H1 (cell line): ENCODE data around the gene ME3. TPM values are rescaled to one million over a fixed set of nuclear protein-coding genes. Genes with fewer than 3 reads are reported as not detected.

Experiments used
- CTCF ChIA-PET: fragments of 300-600 bp; sonication (Branson Sonifier 250); formaldehyde crosslinking; loops from one replicate; lab custom pipeline; 2021; ENCODE audit not compliant: partially characterized antibody; lab: Charles Lee
- POLR2A ChIA-PET: fragments of 300-600 bp; sonication (Branson Sonifier 250); formaldehyde crosslinking; loops from one replicate; lab custom pipeline; 2021; ENCODE audit warnings: inconsistent platforms; ENCODE audit not compliant: partially characterized antibody; lab: Charles Lee
- DNase-seq, 2 experiments: peaks; one replicate each; pipeline versions ENCODE4 v3.0.0 to v3.0.0-alpha.2; 2010 to 2022; ENCODE audit warnings: low spot score in 2 of 2, low read depth in 1 of 2, mixed read lengths in 1 of 2
- FAIRE-seq: peaks from 2 replicates; lab custom pipeline; 2011; peaks lifted over from hg19 to GRCh38; lab: Jason Lieb, UNC
- H2AFZ ChIP-seq: 2 replicates; pipeline ENCODE4 v1.8.1; 2012; ENCODE audit warnings: low read length, inconsistent platforms
- H2AK5ac ChIP-seq: 2 replicates; pipeline ENCODE4 v1.6.1; 2013; ENCODE audit warnings: low read depth, low read length
- H2BK120ac ChIP-seq: replicated peaks from 2 replicates; pipeline ENCODE3; 2013; ENCODE audit warnings: low read depth, low read length, inconsistent platforms
- H2BK12ac ChIP-seq: 2 replicates; pipeline ENCODE4 v1.6.1; 2013; ENCODE audit warnings: low read depth, low read length
- H2BK15ac ChIP-seq: 2 replicates; pipeline ENCODE4 v1.6.1; 2013; ENCODE audit warnings: low read length
- H2BK20ac ChIP-seq: 2 replicates; pipeline ENCODE4 v1.6.1; 2013; ENCODE audit warnings: low read length
- H2BK5ac ChIP-seq: 2 replicates; pipeline ENCODE4 v1.6.1; 2013; ENCODE audit warnings: low read depth, low read length
- H3K14ac ChIP-seq: 2 replicates; pipeline ENCODE4 v1.6.1; 2013; ENCODE audit warnings: inconsistent platforms; ENCODE audit not compliant: insufficient read length
- H3K18ac ChIP-seq: 2 replicates; pipeline ENCODE4 v1.6.1; 2013; ENCODE audit warnings: low read length; ENCODE audit errors: extremely low read depth
- H3K23ac ChIP-seq: 2 replicates; pipeline ENCODE4 v1.6.1; 2013; ENCODE audit warnings: inconsistent platforms; ENCODE audit not compliant: insufficient read length
- H3K23me2 ChIP-seq: 2 replicates; pipeline ENCODE4 v1.6.1; 2013; ENCODE audit warnings: low read depth, low read length
- H3K27ac ChIP-seq: 2 replicates; pipeline ENCODE4 v1.6.1; 2011; ENCODE audit warnings: low read depth, low read length, inconsistent platforms
- H3K27me3 ChIP-seq, 4 experiments: replicated peaks in 1 of 4; 1 replicate in 1 of 4; 2 replicates in 3 of 4; pipeline versions ENCODE4 v1.6.1 to v1.8.1; 2011 to 2013; ENCODE audit warnings: low read length in 3 of 4, mild to moderate bottlenecking in 3 of 4, inconsistent platforms in 2 of 4, mixed read lengths in 2 of 4, moderate library complexity in 1 of 4; ENCODE audit not compliant: control insufficient read depth in 3 of 4, insufficient read depth in 3 of 4; ENCODE audit errors: extremely low read depth in 1 of 4
- H3K36me3 ChIP-seq, 4 experiments: 2 replicates each; pipeline versions ENCODE4 v1.6.1 to v1.8.1; 2011 to 2013; ENCODE audit warnings: mild to moderate bottlenecking in 4 of 4, low read length in 3 of 4, moderate library complexity in 2 of 4, control low read depth in 1 of 4, inconsistent platforms in 1 of 4; ENCODE audit not compliant: insufficient read depth in 4 of 4, control insufficient read depth in 2 of 4
- H3K4ac ChIP-seq: replicated peaks from 2 replicates; pipeline ENCODE3; 2013; ENCODE audit warnings: low read length, low read depth, mixed read lengths, inconsistent platforms; ENCODE audit not compliant: insufficient read length
- H3K4me1 ChIP-seq, 4 experiments: replicated peaks in 1 of 4; 1 replicate in 1 of 4; 2 replicates in 3 of 4; pipeline versions ENCODE4 v1.6.1 to v1.8.1; 2011 to 2013; ENCODE audit warnings: low read length in 3 of 4, inconsistent platforms in 2 of 4, mixed read lengths in 1 of 4; ENCODE audit not compliant: insufficient read depth in 4 of 4, control insufficient read depth in 3 of 4
- H3K4me2 ChIP-seq, 2 experiments: 2 replicates each; pipeline versions ENCODE4 v1.6.1 to v1.8.1; 2011 to 2013; ENCODE audit warnings: low read depth in 2 of 2, low read length in 2 of 2, control low read depth in 1 of 2, inconsistent platforms in 1 of 2, mild to moderate bottlenecking in 1 of 2; ENCODE audit not compliant: insufficient read depth in 1 of 2
- H3K4me3 ChIP-seq, 4 experiments: fragments of 200-600, 300-600 bp in 1 of 4; sonication (generic), shearing (Covaris generic), sonication (Bioruptor Twin) in 1 of 4; 2 replicates each; pipeline versions ENCODE4 v1.5.1 to v1.8.1; 2011 to 2016; ENCODE audit warnings: low read length in 4 of 4, low read depth in 3 of 4, control low read depth in 2 of 4, inconsistent platforms in 2 of 4, mild to moderate bottlenecking in 2 of 4, mixed read lengths in 1 of 4, moderate library complexity in 1 of 4; ENCODE audit not compliant: insufficient read depth in 2 of 4; ENCODE audit errors: extremely low read depth in 1 of 4
- H3K56ac ChIP-seq: replicated peaks from 2 replicates; pipeline ENCODE3; 2013; ENCODE audit warnings: low read depth, mild to moderate bottlenecking, mixed read lengths, low read length, inconsistent platforms; ENCODE audit not compliant: insufficient read length
- H3K79me1 ChIP-seq: 2 replicates; pipeline ENCODE4 v1.6.1; 2013; ENCODE audit warnings: low read depth, low read length, control low read depth
- H3K79me2 ChIP-seq, 2 experiments: 2 replicates each; pipeline versions ENCODE4 v1.6.1 to v1.8.1; 2012 to 2013; ENCODE audit warnings: low read length in 2 of 2, mild to moderate bottlenecking in 2 of 2, inconsistent platforms in 1 of 2; ENCODE audit not compliant: insufficient read depth in 2 of 2, control insufficient read depth in 1 of 2
- H3K9ac ChIP-seq, 4 experiments: replicated peaks in 1 of 4; 1 replicate in 1 of 4; 2 replicates in 3 of 4; pipeline versions ENCODE4 v1.6.1 to v1.8.1; 2011 to 2013; ENCODE audit warnings: low read depth in 3 of 4, low read length in 3 of 4, control low read depth in 2 of 4, mild to moderate bottlenecking in 2 of 4, moderate library complexity in 2 of 4, inconsistent platforms in 1 of 4; ENCODE audit errors: extremely low read depth in 1 of 4
- H3K9me3 ChIP-seq, 2 experiments: 2 replicates each; pipeline versions ENCODE4 v1.6.1 to v1.8.1; 2012 to 2013; ENCODE audit warnings: mild to moderate bottlenecking in 2 of 2, moderate library complexity in 2 of 2, control low read depth in 1 of 2, inconsistent platforms in 1 of 2, low read depth in 1 of 2, low read length in 1 of 2, mixed read lengths in 1 of 2; ENCODE audit not compliant: insufficient read depth in 2 of 2
- H4K20me1 ChIP-seq, 2 experiments: replicated peaks in 1 of 2; 2 replicates each; pipeline versions ENCODE3 to v1.8.1; 2011 to 2013; ENCODE audit warnings: inconsistent platforms in 2 of 2, low read length in 2 of 2, mild to moderate bottlenecking in 1 of 2; ENCODE audit not compliant: insufficient read depth in 2 of 2, control insufficient read depth in 1 of 2
- H4K5ac ChIP-seq: 2 replicates; pipeline ENCODE4 v1.6.1; 2013; ENCODE audit warnings: low read length, low read depth, mixed read lengths, inconsistent platforms; ENCODE audit not compliant: insufficient read length
- H4K8ac ChIP-seq: 2 replicates; pipeline ENCODE4 v1.8.0; 2013; ENCODE audit warnings: mild to moderate bottlenecking, moderate library complexity, low read length, inconsistent platforms; ENCODE audit not compliant: insufficient read depth; ENCODE audit errors: extremely low read depth
- H4K91ac ChIP-seq: replicated peaks from 2 replicates; pipeline ENCODE3; 2013; ENCODE audit warnings: low read length, mixed read lengths, inconsistent platforms; ENCODE audit not compliant: insufficient read length
- BRCA1 ChIP-seq: IDR thresholded peaks from 2 replicates; pipeline ENCODE4 v1.6.1; 2012; ENCODE audit warnings: low read depth, low read length, improper control_type of control experiment
- SAP30 ChIP-seq: fragments of 300-600 bp; sonication (generic); IDR thresholded peaks from 2 replicates; pipeline ENCODE4 v1.7.1; 2012; ENCODE audit warnings: low read length, moderate library complexity, mild to moderate bottlenecking, inconsistent platforms; ENCODE audit not compliant: insufficient read depth, insufficient replicate concordance
- SIRT6 ChIP-seq: IDR thresholded peaks from one replicate; pipeline ENCODE4 v1.7.1; 2012; ENCODE audit warnings: low read length, inconsistent platforms
- WGBS, 2 experiments: shearing (Covaris generic) in 1 of 2; methylation state at CpG; one replicate each; pipeline versions ENCODE4 v1.1.6 to v1.1.7; 2013 to 2015; ENCODE audit warnings: low lambda C conversion rate in 2 of 2, mixed read lengths in 2 of 2, inconsistent platforms in 1 of 2, low coverage in 1 of 2, missing lambda C conversion rate in 1 of 2; ENCODE audit not compliant: insufficient replicate concordance in 2 of 2, insufficient coverage in 1 of 2, insufficient read length in 1 of 2; ENCODE audit errors: extremely low coverage in 1 of 2, missing lambda C conversion rate in 1 of 2; 5-methylcytosine and 5-hydroxymethylcytosine counted together
- polyA plus RNA-seq, 7 experiments: library from polyadenylated mRNA; depleted of rRNA in 3 of 7; stranded (reverse) in 5 of 7; unstranded in 2 of 7; fragments of >200 nt in 5 of 7; fragments of 200-250 nt in 2 of 7; gene quantifications; 1 replicate in 5 of 7; 2 replicates in 1 of 7; 4 replicates in 1 of 7; pipeline versions ENCODE4 v1.2.1 to v1.2.3, GENCODE V29; 2011 to 2013; ENCODE audit warnings: missing spikeins in 2 of 7, mixed read lengths in 2 of 7
- total RNA-seq: library from RNA; stranded (reverse); fragmentation: NEBNext Ultra II Directional; extraction: Animal tissue kit (Norgen Biotek cat#: 25700); gene quantifications from 2 replicates; pipeline ENCODE4 v1.2.1, GENCODE V29; 2021
- TF ChIP-seq, protein P1 (sequence below): IDR thresholded peaks from 2 replicates; pipeline ENCODE4 v1.6.1; 2011; ENCODE audit warnings: low read length, improper control_type of control experiment
- TF ChIP-seq, protein P2 (sequence below): IDR thresholded peaks from 2 replicates; pipeline ENCODE4 v1.6.1; 2012; ENCODE audit warnings: low read length, inconsistent platforms
- TF ChIP-seq, protein P3 (sequence below): IDR thresholded peaks from 2 replicates; pipeline ENCODE4 v1.6.1; 2011; ENCODE audit warnings: low read depth, mild to moderate bottlenecking, low read length; ENCODE audit not compliant: insufficient read depth

ME3 gene
- total and polyA plus RNA-seq, 2 of the 8 experiments (the other 6 are each of a cell fraction or from before 2014, with no cell fraction given) = 1.5 to 2.8 TPM

DNA sequence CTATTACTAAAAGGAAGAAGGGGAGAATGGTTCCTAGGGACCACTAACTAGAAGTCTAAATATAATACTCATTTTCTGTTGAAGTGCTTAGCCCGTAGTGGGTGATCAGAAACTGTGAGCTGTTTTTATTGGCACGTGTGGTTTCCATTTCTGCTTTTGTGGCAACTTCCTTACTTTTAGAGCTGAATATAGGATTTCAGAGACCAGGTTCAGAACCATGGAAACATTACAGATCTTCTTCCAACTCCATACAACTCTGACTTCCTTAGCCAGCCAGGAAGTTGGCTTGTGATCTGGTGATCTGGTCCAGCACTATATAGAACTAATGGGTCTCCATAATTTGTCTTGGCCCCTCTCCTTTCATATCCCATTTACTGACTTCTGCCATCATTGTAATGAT is 2.6 kb upstream of the ME3 start:
- Histone ChIP-seq H3K23ac (no peak overlapping the region), H3K4me2 (no peak overlapping the region), H3K79me1 (no peaks in the 10 kb centered on the region), H4K8ac (no peak overlapping the region), H3K9ac (no peak overlapping the region), H4K91ac (no peak overlapping the region), H3K56ac (no peak overlapping the region), H3K4ac (no peak overlapping the region), H3K27me3 (peaks cover 0 to 33% (median 23%) of the 10 kb centered on the region in 4 experiments; a peak in 6 of 7 replicates), H2BK5ac (no peak overlapping the region), H2AK5ac (no peak overlapping the region), H3K27ac (no peak overlapping the region), H2BK12ac (no peak overlapping the region), H2BK15ac (no peak overlapping the region), H3K14ac (no peak overlapping the region), H4K5ac (no peak overlapping the region), H2BK20ac (no peak overlapping the region), H3K9me3 (no peaks in the 10 kb centered on the region), H4K20me1 (no peaks in the 10 kb centered on the region), H3K36me3 (no peaks in the 10 kb centered on the region), H3K79me2 (no peaks in the 10 kb centered on the region), H3K18ac (no peak overlapping the region), H2AFZ (no peak overlapping the region), H3K4me3 (no peak overlapping the region), H3K23me2 (peaks cover 12% of the 10 kb centered on the region; the same call in 1 of the 2 replicates), H3K4me1 (peaks cover 5 to 18% (median 9%) of the 10 kb centered on the region in 4 experiments; a peak in 6 of 7 replicates), H2BK120ac (no peak overlapping the region)
- WGBS, 2 experiments = 85% methylated on average over 2 of the region's 2 CpGs; no CpG with 5 or more reads in 1 of the 2 experiments
- FAIRE-seq (no peak), DNase-seq (no peak)
- TF ChIP-seq BRCA1 (no peak), SAP30 (no peak), SIRT6 (no peak)
- TF ChIP-seq, protein P1, sequence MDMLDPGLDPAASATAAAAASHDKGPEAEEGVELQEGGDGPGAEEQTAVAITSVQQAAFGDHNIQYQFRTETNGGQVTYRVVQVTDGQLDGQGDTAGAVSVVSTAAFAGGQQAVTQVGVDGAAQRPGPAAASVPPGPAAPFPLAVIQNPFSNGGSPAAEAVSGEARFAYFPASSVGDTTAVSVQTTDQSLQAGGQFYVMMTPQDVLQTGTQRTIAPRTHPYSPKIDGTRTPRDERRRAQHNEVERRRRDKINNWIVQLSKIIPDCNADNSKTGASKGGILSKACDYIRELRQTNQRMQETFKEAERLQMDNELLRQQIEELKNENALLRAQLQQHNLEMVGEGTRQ = no peak
- TF ChIP-seq, protein P2, sequence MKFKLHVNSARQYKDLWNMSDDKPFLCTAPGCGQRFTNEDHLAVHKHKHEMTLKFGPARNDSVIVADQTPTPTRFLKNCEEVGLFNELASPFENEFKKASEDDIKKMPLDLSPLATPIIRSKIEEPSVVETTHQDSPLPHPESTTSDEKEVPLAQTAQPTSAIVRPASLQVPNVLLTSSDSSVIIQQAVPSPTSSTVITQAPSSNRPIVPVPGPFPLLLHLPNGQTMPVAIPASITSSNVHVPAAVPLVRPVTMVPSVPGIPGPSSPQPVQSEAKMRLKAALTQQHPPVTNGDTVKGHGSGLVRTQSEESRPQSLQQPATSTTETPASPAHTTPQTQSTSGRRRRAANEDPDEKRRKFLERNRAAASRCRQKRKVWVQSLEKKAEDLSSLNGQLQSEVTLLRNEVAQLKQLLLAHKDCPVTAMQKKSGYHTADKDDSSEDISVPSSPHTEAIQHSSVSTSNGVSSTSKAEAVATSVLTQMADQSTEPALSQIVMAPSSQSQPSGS = no peak
- TF ChIP-seq, protein P3, sequence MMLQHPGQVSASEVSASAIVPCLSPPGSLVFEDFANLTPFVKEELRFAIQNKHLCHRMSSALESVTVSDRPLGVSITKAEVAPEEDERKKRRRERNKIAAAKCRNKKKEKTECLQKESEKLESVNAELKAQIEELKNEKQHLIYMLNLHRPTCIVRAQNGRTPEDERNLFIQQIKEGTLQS = no peak
- ChIA-PET CTCF (interaction anchor here (0.7 to 2.1 kb wide), 8 partner anchors 9 to 195 kb away, joined by 3 to 6 read pairs (median 4); no protein-coding TSS in a partner anchor), POLR2A (no interaction called here)
